Thyroid gland (tissue), 4 donors: Measurements from ENCODE around the gene TWF2.

Experiments
- POLR2A ChIP-seq, 2 donors: fragments of 450-650 bp; IDR thresholded peaks; one replicate each; pipeline ENCODE4 v1.6.1; 2017; ENCODE audit warnings: antibody characterized with exemption in 2 of 2, mild to moderate bottlenecking in 2 of 2, moderate library complexity in 1 of 2
- TF ChIP-seq, protein P1 (sequence below), 6 experiments: fragments of 200-600 bp in 3 of 6; fragments of 450-650 bp in 3 of 6; sonication (generic) in 3 of 6; IDR thresholded peaks; one replicate each; pipeline ENCODE4 v1.5.1; 2016 to 2019; ENCODE audit warnings: antibody characterized with exemption in 6 of 6, mild to moderate bottlenecking in 2 of 6, inconsistent platforms in 1 of 6, moderate library complexity in 1 of 6

DNA sequence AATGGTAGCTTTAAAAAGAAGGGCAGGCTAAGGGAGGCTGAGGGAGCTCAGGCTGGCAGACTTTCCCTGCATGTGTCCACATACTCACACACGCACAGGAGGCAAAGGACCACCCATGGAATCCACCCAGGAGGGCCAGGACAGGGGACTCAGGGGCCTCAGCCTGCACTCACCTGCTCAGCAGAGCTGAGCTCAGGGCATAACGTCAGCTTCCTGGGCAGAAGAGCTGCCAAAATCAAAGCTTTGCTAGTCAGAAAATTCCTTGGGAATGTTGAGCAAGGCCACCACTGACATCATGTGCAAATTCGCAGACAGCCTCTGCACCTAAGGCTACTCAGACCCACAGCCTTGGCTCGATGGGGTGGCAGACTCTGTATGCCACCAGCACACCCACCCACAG, 57.4 kb downstream of the TWF2 start:
- TF ChIP-seq, protein P1, sequence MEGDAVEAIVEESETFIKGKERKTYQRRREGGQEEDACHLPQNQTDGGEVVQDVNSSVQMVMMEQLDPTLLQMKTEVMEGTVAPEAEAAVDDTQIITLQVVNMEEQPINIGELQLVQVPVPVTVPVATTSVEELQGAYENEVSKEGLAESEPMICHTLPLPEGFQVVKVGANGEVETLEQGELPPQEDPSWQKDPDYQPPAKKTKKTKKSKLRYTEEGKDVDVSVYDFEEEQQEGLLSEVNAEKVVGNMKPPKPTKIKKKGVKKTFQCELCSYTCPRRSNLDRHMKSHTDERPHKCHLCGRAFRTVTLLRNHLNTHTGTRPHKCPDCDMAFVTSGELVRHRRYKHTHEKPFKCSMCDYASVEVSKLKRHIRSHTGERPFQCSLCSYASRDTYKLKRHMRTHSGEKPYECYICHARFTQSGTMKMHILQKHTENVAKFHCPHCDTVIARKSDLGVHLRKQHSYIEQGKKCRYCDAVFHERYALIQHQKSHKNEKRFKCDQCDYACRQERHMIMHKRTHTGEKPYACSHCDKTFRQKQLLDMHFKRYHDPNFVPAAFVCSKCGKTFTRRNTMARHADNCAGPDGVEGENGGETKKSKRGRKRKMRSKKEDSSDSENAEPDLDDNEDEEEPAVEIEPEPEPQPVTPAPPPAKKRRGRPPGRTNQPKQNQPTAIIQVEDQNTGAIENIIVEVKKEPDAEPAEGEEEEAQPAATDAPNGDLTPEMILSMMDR (IDR thresholded peaks at IDR 0.05): no peak
- peak in 1 of 2 donors; percentile 25 for TF ChIP-seq POLR2A (IDR thresholded peaks at IDR 0.05)
